DND-41 (cell line): ENCODE results near the gene ATP9A.
"Not testable (repeated sequence)": the region's sequence is repeated elsewhere in the genome, so short reads cannot be mapped to it uniquely, and the experiment has no call there.

ENCODE experiments used
- ATAC-seq: fragments of 200-7000 bp; cut with Tn5 transposase; 3 replicates; pipeline ENCODE4 v1.9.1; 2021; ENCODE audit warnings: low read depth; ENCODE audit not compliant: insufficient read depth
- DNase-seq: peaks from one replicate; pipeline ENCODE4 v3.0.0-alpha.2; 2020
- H2AFZ ChIP-seq: 2 replicates; pipeline ENCODE4 v1.6.0; 2012; ENCODE audit warnings: low read depth, low read length
- H3K27ac ChIP-seq: 2 replicates; pipeline ENCODE4 v1.5.1; 2012; ENCODE audit warnings: low read length, inconsistent platforms
- H3K27me3 ChIP-seq: fragments of 200-600 bp; sonication (generic); 2 replicates; pipeline ENCODE4 v1.6.0; 2012; ENCODE audit warnings: low read length, mild to moderate bottlenecking, inconsistent platforms; ENCODE audit not compliant: insufficient read depth, poor library complexity
- H3K36me3 ChIP-seq: 2 replicates; pipeline ENCODE4 v1.5.1; 2012; ENCODE audit warnings: low read length, inconsistent platforms; ENCODE audit not compliant: insufficient read depth
- H3K4me1 ChIP-seq: 2 replicates; pipeline ENCODE4 v1.5.1; 2012; ENCODE audit warnings: mild to moderate bottlenecking, low read length; ENCODE audit not compliant: insufficient read depth
- H3K4me2 ChIP-seq: 2 replicates; pipeline ENCODE4 v1.6.0; 2012; ENCODE audit warnings: mild to moderate bottlenecking, moderate library complexity, low read length, inconsistent platforms; ENCODE audit not compliant: insufficient read depth
- H3K4me3 ChIP-seq, 2 experiments: fragments of 200-600 bp in 1 of 2; shearing (Covaris generic) in 1 of 2; 2 replicates each; pipeline ENCODE4 v1.5.1; 2012 to 2016; ENCODE audit warnings: inconsistent platforms in 2 of 2, low read length in 2 of 2, mild to moderate bottlenecking in 2 of 2, low read depth in 1 of 2, moderate library complexity in 1 of 2
- H3K79me2 ChIP-seq: 2 replicates; pipeline ENCODE4 v1.6.0; 2012; ENCODE audit warnings: low read length, inconsistent platforms; ENCODE audit not compliant: insufficient read depth
- H3K9ac ChIP-seq: 2 replicates; pipeline ENCODE4 v1.6.0; 2012; ENCODE audit warnings: low read depth, mild to moderate bottlenecking, inconsistent platforms, low read length, moderate library complexity
- H3K9me3 ChIP-seq: 2 replicates; pipeline ENCODE4 v1.5.1; 2012; ENCODE audit warnings: low read length, moderate library complexity, mild to moderate bottlenecking, inconsistent platforms; ENCODE audit not compliant: insufficient read depth, severe bottlenecking
- H4K20me1 ChIP-seq: 2 replicates; pipeline ENCODE4 v1.6.0; 2012; ENCODE audit warnings: low read length; ENCODE audit not compliant: insufficient read depth
- CTCF ChIP-seq: IDR thresholded peaks from 2 replicates; pipeline ENCODE4 v1.5.1; 2012; ENCODE audit warnings: borderline replicate concordance, low read length, moderate library complexity, mild to moderate bottlenecking; ENCODE audit not compliant: poor library complexity, severe bottlenecking; ENCODE audit errors: extremely low read depth
- EZH2 ChIP-seq: IDR thresholded peaks from 3 replicates; pipeline ENCODE4 v1.6.1; 2012; ENCODE audit warnings: borderline replicate concordance, low read depth, mild to moderate bottlenecking, moderate library complexity, low read length, inconsistent platforms; ENCODE audit not compliant: severe bottlenecking

The ATP9A gene

GRCh38 chr20:51738877-51739447 lies 29.2 kb downstream of the ATP9A start:
- H3K9ac ChIP-seq = no peak overlapping the region
- TF ChIP-seq CTCF (no peak), EZH2 (no peak)
- no peaks in the 10 kb centered on the region for H3K36me3 ChIP-seq
- DNase-seq = no peak
- H3K4me1 ChIP-seq = no peaks in the 10 kb centered on the region
- no peak overlapping the region for H3K27ac ChIP-seq
- peaks cover 7% of the 10 kb centered on the region for H3K27me3 ChIP-seq
- H3K79me2 ChIP-seq = no peaks in the 10 kb centered on the region
- H4K20me1 ChIP-seq = no peaks in the 10 kb centered on the region
- no peak overlapping the region for H3K4me3 ChIP-seq
- ATAC-seq = no peak
- no peak overlapping the region for H3K4me2 ChIP-seq
- H3K9me3 ChIP-seq = no peaks in the 10 kb centered on the region
- H2AFZ ChIP-seq = no peak overlapping the region

- H4K20me1 ChIP-seq, H3K9ac ChIP-seq, H3K9me3 ChIP-seq, H3K27ac ChIP-seq, H3K27me3 ChIP-seq, DNase-seq, H3K4me1 ChIP-seq, H3K36me3 ChIP-seq, H3K79me2 ChIP-seq, H3K4me3 ChIP-seq, H3K4me2 ChIP-seq, ATAC-seq, H2AFZ ChIP-seq: not testable (repeated sequence)
These were observed 29.9 kb downstream of the ATP9A start for GRCh38 chr20:51738261-51738660.

- no peak for DNase-seq
- Histone ChIP-seq H3K27me3 (peaks cover 11% of the 10 kb centered on the region), H3K9ac (no peak overlapping the region), H3K4me1 (no peaks in the 10 kb centered on the region), H3K27ac (no peak overlapping the region), H3K9me3 (no peaks in the 10 kb centered on the region), H3K4me3 (no peak overlapping the region), H3K36me3 (no peaks in the 10 kb centered on the region), H4K20me1 (no peaks in the 10 kb centered on the region), H2AFZ (no peak overlapping the region), H3K79me2 (no peaks in the 10 kb centered on the region), H3K4me2 (no peak overlapping the region)
- TF ChIP-seq CTCF (no peak), EZH2 (no peak)
- ATAC-seq = no peak
These were observed 31.2 kb downstream of the ATP9A start for GRCh38 chr20:51736947-51737346.

- H3K79me2 ChIP-seq = no peaks in the 10 kb centered on the region
- no peaks in the 10 kb centered on the region for H3K36me3 ChIP-seq
- no peak overlapping the region for H2AFZ ChIP-seq
- TF ChIP-seq CTCF = no peak
- no peak for TF ChIP-seq EZH2
- no peak overlapping the region for H3K4me3 ChIP-seq
- H3K27me3 ChIP-seq = peaks cover 13% of the 10 kb centered on the region
- H3K4me1 ChIP-seq = no peaks in the 10 kb centered on the region
- H3K9ac ChIP-seq = no peak overlapping the region
- no peak for DNase-seq
- no peaks in the 10 kb centered on the region for H3K9me3 ChIP-seq
- no peak overlapping the region for H3K27ac ChIP-seq
- H3K4me2 ChIP-seq = no peak overlapping the region
- H4K20me1 ChIP-seq = no peaks in the 10 kb centered on the region
- no peak for ATAC-seq
These were observed 32.2 kb downstream of the ATP9A start for GRCh38 chr20:51735728-51736600.
